ENCODE data around the gene LIN7A.

The LIN7A gene

DNA sequence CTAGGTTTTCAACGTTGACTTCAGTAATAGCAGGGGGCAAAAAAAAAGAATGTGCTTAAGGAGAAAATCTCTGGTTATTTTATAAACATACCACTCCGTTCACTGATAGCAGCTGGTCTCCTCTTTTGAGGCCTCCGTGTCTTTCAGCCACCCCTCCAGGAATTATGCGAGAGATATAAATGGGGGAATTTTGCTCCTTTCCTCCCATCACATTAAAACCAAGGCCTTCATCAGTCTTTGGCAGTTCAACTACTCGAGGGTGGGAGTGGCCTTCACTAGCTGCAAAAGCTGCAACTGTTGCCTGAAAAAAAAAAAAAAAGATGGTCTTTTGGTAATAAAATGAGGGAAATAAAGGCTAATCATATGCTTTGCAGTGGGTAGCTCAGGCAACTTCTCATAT lies 92.1 kb downstream of the LIN7A start:
- no peak overlapping the region for H3K27ac ChIP-seq
- TF ChIP-seq, protein P1, sequence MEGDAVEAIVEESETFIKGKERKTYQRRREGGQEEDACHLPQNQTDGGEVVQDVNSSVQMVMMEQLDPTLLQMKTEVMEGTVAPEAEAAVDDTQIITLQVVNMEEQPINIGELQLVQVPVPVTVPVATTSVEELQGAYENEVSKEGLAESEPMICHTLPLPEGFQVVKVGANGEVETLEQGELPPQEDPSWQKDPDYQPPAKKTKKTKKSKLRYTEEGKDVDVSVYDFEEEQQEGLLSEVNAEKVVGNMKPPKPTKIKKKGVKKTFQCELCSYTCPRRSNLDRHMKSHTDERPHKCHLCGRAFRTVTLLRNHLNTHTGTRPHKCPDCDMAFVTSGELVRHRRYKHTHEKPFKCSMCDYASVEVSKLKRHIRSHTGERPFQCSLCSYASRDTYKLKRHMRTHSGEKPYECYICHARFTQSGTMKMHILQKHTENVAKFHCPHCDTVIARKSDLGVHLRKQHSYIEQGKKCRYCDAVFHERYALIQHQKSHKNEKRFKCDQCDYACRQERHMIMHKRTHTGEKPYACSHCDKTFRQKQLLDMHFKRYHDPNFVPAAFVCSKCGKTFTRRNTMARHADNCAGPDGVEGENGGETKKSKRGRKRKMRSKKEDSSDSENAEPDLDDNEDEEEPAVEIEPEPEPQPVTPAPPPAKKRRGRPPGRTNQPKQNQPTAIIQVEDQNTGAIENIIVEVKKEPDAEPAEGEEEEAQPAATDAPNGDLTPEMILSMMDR (conservative IDR thresholded peaks at IDR 0.05), result no peak

DNA sequence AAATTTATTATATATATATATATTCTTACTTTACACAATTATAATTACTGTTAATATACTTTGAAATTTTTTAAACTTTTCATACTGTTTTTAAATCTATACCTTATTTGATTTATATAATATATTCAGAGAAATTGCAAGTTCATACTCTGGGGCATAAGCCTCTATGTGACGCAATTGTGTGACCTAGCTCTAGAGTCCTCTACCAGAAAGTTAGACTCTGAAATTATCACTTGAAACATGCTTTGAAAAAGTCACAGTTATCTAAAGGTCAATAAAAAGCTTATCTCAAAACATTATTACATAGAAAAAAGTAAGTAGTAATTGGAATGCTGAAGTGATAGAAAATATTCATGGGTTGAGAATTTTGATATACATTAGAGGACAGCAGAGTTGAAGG lies 93.8 kb downstream of the LIN7A start:
- TF ChIP-seq, protein P1 (conservative IDR thresholded peaks at IDR 0.05), result no peak
- H3K27ac ChIP-seq, result no peak overlapping the region

DNA sequence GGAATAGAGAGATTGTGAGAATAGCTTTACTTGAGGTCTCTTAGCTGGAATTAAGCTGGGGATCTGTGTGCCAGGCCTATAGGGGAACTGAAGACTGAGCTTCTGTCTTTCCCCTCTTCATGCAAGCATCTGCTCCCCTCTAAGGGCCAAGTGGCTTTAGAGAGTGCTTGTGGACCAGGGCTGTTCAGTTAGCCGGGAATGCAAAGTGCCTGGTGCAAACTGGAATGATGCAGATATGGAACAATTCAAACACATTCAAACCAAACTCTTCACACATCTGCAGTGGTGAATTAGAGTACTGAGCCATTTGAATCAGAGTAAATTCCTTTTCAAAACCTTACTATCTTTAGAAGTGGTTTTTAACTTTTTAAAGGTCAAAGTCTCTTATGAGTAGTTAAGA lies 99.0 kb downstream of the LIN7A start:
- TF ChIP-seq, protein P1 (conservative IDR thresholded peaks at IDR 0.05), result no peak
- no peak overlapping the region for H3K27ac ChIP-seq

DNA sequence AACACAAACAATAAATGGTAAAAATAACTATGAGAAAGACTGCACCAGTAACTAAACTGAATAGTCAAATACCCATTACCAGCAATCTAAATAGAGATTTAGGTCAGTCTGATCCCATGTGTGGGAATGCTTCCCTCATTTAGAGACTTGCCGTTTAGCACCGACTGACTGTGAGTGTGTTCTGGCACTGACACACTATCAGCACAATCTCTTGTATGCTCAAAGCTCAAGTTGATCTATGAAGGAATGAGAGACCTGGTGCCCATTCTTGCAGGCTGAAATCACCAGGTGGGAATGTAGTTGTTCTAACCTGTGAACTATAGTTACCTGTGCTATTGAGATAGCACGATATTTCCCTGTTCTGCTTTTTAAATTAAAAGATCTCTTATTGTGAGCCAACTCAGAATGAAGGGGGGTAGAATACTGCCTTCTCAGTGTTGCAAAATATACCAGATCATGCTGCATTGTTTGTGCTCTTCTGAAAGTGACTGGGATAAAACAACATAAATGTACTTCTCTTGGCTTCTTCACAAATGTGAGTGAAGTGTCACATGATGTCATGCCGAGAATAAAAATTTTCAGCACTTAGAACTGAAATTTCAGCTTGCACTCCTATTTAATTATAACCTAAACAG lies 99.6 kb downstream of the LIN7A start:
- H3K27ac ChIP-seq, result no peak overlapping the region
- TF ChIP-seq, protein P1 (conservative IDR thresholded peaks at IDR 0.05), result no peak

DNA sequence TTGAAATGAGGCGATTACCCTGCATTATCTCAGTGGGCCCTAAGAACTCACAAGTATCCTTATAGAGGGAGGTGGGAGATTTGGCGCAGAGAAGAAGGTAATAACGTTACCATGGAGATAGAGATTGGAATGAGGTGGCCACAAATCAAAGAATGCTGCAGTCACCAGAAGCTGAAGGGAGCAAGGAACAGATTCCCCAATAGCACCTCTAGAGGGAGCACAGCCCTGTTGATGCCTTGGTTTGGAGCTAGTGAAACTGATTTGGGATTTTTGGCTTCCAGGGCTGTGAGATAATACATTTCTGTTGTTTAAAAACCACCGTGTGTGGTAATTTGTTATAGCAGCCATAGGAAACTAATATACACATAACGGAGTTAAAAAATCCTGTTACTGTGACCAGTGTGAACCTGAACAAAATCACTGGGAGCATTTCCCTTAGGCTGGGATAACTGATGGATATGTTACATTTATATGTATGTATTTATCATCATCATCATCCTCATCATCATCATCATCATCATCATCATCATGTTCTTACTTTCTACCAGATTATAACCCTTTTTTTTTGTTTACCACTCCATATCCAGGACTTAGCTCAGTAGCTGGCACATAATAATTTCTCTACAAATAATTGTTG lies 100.3 kb downstream of the LIN7A start:
- TF ChIP-seq, protein P1 (conservative IDR thresholded peaks at IDR 0.05), result peak; percentile 96

DNA sequence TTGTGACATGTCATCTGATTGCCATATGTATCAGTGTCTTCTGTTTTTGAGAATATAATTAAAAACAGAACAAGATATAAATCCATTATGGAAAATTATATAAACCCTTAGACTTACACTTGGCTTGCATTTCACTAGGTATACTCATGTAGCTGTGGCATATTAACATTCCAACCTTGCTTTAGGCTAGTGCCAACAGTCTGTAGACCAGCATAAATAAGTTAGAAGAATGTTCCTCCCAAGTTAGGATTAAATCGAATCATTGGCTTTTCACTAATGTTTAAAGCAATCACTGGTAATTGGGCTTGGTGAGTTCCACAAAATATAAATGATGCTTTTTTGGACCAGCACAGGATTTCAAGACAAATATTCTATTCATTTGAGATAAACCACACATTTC lies 103.0 kb downstream of the LIN7A start:
- no peak overlapping the region for H3K27ac ChIP-seq
- TF ChIP-seq, protein P1 (conservative IDR thresholded peaks at IDR 0.05), result no peak

More for the DNA sequence above, 100.3 kb downstream of the LIN7A start:
- H3K27ac ChIP-seq, result no peak overlapping the region

DNA sequence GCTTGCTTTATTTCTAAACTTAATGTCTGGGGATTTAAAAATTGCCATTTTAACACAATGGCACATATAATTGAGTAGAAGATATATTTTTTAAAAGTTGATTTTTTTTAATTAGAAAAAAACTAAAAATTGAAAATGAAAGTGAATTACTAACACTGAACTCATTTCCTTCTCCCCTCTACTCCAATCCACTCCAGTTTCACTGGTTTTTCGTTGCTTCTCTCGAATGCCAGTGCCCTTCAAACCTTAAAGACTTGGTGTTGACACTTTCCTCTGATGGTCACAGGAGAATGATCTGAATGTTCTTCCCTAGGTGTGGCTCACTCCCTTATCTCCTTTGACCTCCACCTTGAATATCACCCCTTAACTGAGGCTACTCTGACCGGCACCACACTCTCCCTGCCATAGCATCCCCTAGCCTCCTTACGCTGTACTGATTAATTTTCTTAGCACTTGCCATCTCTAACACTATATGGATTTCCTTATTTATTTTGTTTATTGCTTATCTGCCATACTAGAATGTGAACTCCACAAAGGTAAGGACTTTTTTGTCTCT lies 107.1 kb downstream of the LIN7A start:
- TF ChIP-seq, protein P1 (conservative IDR thresholded peaks at IDR 0.05), result no peak
- H3K27ac ChIP-seq, result no peak overlapping the region
